ENCODE data around the gene TPT1.

DNA sequence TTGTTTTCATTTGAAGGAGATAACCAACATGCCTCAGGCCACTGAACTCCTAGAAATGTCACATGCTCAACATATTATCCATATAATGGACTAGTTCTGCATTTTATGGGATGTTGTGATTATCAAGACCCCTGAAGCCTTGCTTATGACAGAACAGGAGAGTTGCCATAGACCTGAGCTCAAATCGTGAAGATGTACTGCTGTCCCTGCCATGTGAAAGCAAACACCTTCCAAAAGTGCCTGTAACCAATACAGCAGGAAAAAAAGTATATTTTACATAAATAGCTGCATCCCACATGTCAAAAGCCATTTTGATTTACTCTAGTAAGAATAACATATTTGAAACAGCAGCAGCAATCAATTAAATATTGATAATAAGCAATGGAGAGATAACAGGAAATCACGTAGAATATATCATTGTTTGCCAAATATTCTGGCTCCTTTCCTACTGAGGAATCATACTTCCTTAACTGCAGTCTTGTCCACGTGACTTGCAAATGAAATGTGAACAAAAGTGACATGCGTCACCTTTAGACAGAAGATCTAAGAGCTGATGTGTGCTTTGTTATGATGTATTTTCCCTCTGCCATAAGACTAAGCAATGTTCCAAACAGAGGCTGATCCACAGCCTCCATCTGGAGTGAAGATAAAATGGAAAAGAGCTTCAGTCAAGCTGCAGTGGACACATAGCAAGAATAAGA lies 43.6 kb upstream of the TPT1 start:
- TF ChIP-seq, protein P1, sequence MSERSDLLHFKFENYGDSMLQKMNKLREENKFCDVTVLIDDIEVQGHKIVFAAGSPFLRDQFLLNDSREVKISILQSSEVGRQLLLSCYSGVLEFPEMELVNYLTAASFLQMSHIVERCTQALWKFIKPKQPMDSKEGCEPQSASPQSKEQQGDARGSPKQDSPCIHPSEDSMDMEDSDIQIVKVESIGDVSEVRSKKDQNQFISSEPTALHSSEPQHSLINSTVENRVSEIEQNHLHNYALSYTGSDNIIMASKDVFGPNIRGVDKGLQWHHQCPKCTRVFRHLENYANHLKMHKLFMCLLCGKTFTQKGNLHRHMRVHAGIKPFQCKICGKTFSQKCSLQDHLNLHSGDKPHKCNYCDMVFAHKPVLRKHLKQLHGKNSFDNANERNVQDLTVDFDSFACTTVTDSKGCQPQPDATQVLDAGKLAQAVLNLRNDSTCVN (tag by site-specific recombination; optimal IDR thresholded peaks at IDR 0.05), result no peak
- TF ChIP-seq, protein P2, sequence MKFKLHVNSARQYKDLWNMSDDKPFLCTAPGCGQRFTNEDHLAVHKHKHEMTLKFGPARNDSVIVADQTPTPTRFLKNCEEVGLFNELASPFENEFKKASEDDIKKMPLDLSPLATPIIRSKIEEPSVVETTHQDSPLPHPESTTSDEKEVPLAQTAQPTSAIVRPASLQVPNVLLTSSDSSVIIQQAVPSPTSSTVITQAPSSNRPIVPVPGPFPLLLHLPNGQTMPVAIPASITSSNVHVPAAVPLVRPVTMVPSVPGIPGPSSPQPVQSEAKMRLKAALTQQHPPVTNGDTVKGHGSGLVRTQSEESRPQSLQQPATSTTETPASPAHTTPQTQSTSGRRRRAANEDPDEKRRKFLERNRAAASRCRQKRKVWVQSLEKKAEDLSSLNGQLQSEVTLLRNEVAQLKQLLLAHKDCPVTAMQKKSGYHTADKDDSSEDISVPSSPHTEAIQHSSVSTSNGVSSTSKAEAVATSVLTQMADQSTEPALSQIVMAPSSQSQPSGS (tag by site-specific recombination; IDR thresholded peaks at IDR 0.05; ENCODE audit: low read depth), result no peak
- TF ChIP-seq, protein P3, sequence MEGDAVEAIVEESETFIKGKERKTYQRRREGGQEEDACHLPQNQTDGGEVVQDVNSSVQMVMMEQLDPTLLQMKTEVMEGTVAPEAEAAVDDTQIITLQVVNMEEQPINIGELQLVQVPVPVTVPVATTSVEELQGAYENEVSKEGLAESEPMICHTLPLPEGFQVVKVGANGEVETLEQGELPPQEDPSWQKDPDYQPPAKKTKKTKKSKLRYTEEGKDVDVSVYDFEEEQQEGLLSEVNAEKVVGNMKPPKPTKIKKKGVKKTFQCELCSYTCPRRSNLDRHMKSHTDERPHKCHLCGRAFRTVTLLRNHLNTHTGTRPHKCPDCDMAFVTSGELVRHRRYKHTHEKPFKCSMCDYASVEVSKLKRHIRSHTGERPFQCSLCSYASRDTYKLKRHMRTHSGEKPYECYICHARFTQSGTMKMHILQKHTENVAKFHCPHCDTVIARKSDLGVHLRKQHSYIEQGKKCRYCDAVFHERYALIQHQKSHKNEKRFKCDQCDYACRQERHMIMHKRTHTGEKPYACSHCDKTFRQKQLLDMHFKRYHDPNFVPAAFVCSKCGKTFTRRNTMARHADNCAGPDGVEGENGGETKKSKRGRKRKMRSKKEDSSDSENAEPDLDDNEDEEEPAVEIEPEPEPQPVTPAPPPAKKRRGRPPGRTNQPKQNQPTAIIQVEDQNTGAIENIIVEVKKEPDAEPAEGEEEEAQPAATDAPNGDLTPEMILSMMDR (tag by site-specific recombination; IDR thresholded peaks at IDR 0.05), result no peak
- TF ChIP-seq ZNF707 (tag by site-specific recombination; IDR thresholded peaks at IDR 0.05) (no peak), TRIM28 (IDR thresholded peaks at IDR 0.05; ENCODE audit: borderline replicate concordance, low read length) (no peak)
- TF ChIP-seq, protein P4, sequence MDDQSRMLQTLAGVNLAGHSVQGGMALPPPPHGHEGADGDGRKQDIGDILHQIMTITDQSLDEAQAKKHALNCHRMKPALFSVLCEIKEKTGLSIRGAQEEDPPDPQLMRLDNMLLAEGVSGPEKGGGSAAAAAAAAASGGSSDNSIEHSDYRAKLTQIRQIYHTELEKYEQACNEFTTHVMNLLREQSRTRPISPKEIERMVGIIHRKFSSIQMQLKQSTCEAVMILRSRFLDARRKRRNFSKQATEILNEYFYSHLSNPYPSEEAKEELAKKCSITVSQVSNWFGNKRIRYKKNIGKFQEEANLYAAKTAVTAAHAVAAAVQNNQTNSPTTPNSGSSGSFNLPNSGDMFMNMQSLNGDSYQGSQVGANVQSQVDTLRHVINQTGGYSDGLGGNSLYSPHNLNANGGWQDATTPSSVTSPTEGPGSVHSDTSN (CRISPR knock-in tag; IDR thresholded peaks at IDR 0.05), result no peak
